Measurements from ENCODE around the gene PPEF1. TPM values are rescaled to one million over a fixed set of nuclear protein-coding genes. Genes with fewer than 3 reads are reported as not detected.

Gene PPEF1
- 1.0 and 1.2 TPM in 2 replicates for total RNA-seq
- 0.03 TPM for polyA plus RNA-seq (2012)

GRCh38 chrX:18707426-18708049 lies at the start of gene PPEF1:
Gene PPEF1 (plus strand): TSS chrX:18707645. CDS start chrX:18707781, 136 bp downstream.
- DNase-seq (ENCODE audit: low read depth): no peak

- no peak for DNase-seq (ENCODE audit: low read depth)
These were observed 46.2 kb upstream of the PPEF1 start for GRCh38 chrX:18661273-18661672.

DNA sequence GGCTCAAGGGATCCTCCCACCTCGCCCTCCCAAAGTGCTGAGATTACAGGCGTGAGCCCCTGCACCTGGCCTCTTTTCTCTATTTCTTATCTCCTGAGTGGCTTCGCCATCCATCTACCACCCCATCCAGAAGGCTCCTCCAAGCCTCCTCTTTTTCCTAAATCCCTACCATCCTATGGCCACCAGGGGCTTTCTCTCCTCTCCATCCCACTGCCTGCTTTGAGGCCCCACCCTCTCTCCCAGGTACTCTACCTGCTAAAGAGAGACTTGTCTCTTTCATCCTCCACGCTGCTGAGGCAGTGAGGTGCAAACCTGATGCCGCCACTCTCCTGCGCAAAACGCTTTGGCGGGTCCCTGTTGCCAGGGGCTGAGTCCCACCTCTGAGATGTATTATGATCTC lies 42.5 kb upstream of the PPEF1 start:
- DNase-seq (ENCODE audit: low read depth): no peak

GRCh38 chrX:18666614-18667013 lies 40.8 kb upstream of the PPEF1 start:
- no peak for DNase-seq (ENCODE audit: low read depth)

GRCh38 chrX:18668071-18668835 lies 39.2 kb upstream of the PPEF1 start:
- DNase-seq (ENCODE audit: low read depth): peak; percentile 15

DNA sequence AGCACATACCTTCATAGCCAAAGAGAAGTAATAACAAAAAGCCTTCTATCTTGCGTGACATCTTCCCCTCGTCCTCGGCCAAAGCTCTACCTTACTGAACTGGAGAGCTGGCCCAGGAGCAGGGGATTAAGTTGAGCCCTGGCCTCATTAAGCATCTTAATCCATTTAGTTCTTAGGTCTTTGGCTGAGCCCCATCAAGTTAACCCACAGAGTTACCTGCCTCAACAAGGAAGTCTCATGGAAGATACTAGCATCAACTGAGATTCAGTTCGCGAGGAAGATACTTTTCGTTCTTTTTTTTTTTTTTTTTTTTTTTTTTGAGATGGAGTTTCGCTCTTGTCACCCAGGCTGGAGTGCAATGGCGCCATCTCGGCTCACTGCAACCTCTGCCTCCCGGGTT lies 35.4 kb upstream of the PPEF1 start, which contains the start of gene RS1:
RS1 (minus strand) TSS at position 101 of the 400 bp plus-strand sequence; CDS start at position 61, 40 bp downstream.
- DNase-seq (ENCODE audit: low read depth): no peak

GRCh38 chrX:18674417-18674787 lies 33.0 kb upstream of the PPEF1 start:
- no peak for DNase-seq (ENCODE audit: low read depth)

DNA sequence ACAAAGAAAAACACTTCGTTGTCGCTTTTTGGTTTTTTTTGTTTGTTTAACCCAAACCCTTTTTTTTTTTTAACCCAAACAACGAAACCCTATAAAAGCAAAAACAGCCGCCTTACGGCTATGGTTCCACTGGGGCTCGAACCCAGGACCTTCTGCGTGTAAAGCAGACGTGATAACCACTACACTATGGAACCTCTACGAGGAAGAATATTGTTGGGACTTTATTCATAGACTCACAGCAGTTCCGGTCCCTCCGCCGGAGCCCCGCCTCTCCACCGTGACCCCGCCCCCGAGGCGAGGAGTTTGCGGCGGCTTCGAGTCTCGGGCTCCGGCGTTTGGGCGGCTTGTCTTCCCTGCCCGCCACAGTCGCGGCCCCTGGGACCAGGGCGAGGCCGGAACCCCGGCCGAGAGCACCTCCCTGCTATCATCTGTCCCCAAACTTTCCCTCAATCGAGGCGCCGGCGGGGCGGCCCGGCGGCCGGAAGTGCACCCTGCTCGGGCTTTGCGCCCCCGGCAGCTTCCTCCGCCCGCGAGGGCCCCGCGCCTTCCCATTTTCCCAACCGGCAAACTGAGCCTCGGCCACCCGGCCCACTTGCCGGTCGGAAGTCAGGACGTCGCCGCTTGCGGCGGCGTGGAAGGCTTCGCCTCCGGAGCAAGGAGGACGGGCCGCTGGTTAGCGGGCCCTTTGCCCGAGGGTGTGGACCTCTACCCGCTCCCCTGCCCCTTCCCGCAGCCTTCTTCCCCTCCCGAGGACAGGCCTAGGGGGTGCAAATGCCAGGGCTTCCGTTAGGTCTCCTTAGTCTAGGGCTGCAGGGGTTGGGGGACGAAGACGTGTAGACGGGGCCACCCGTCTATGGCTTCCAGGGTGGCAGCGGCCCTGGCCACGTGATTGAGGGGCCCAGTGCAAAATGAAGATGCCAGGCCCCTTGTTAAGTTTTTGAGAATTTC lies 32.4 kb upstream of the PPEF1 start:
- DNase-seq (ENCODE audit: low read depth): peak; percentile 69

- no peak for DNase-seq (ENCODE audit: low read depth)
These were observed 31.4 kb upstream of the PPEF1 start for GRCh38 chrX:18676050-18676449.

GRCh38 chrX:18676470-18676869 lies 31.0 kb upstream of the PPEF1 start:
- DNase-seq (ENCODE audit: low read depth): peak; percentile 40

DNA sequence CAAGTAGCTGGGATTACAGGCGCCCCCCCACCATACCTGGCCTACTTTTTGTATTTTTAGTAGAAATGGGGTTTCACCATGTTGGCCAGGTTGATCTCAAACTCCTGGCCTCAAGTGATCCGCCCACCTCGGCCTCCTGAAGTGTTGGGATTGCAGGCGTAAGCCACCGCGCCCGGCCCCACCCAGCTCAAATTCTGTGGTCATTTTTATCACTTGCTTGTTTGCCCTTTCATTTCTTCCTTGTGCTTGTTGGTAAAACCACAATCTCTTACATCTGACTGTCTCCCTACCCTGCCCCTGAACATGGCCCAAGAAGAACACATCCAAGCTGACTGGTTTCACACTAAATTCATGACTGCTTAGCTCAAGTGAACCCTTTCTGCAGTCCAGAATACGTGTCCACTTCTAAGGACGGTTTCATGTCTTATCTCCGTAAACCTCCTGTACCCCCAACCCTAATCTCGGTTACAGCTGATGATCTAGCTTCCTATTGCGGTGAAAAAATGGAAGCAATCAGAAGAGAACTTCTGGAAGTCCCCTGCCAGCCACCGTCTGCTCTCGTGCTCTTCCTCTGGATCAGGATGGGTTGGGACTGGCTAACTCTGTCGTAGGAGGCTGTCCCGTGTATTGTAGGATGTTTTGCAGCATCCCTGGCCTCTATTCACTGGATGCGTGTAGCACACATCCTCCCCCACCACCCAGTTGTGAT lies 30.1 kb upstream of the PPEF1 start:
- DNase-seq (ENCODE audit: low read depth): no peak

DNA sequence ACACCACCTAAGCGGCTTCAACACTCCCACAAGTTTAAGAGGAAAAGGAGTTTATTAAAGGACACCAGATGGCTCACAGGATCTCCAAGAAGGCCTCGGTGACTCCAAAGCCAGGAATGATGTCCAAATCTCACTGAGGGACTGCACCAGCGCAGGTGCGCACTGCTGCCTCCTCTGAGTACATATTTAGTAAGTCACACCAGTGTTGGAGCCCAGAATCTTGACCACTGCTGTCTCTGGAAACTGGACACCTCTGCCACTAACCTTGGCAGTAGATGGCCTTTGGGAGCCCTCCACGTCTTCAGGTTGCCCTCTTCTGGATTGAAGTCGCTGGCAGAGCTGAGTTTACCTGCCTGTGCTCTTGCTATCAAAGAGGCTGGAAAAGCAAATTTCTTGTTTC lies 25.4 kb upstream of the PPEF1 start:
- DNase-seq (ENCODE audit: low read depth): no peak

DNA sequence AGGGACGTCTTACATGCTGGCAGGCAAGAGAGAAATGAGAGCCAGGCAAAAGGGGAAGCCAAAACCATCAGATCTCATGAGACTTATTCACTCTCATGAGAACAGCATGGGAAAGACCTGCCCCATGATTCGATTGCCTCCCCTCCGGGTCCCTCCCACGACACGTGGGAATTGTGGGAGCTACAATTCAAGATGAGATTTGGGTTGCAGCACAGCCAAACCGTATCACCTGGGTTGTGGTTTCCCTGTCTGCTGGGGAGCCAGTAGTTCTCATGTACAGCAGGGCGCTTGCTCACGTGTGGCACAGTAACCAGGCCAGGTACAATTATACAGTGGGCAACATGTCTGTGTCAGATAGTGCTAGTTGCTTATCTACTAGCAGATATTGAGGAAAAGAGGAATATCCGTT lies 24.5 kb upstream of the PPEF1 start:
- no peak for DNase-seq (ENCODE audit: low read depth)

DNA sequence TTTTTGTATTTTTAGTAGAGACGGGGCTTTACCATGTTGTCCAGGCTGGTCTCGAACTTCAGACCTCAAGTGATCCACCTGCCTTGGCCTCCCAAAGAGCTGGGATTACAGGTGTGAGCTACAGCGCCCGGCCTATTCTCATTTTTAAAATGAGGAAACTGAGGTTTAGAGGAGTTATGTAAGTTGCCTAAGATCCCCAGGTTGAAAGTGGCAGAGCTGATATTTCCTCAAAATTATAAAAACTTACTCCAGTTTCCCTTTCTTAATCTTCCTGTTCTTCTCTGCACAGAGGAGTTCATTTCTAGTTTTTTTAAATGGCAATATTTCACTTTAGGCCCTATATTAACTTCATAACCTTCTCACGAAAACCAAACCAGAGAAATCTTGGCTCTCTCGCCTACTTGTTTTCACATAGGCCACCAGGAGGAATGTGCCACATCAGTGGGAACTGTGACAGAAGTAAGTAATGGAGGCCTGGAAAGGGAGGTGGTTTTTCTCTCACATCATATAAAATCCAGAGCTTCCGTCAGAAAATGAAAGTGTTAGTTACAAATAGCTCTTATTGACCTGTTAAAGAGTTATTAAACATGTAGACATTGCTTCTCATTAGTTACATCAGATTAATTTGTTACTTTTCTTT lies 19.5 kb upstream of the PPEF1 start:
- DNase-seq (ENCODE audit: low read depth): no peak

- DNase-seq (ENCODE audit: low read depth): no peak
These were observed 16.0 kb upstream of the PPEF1 start for GRCh38 chrX:18691431-18691830.

GRCh38 chrX:18692541-18692940 lies 14.9 kb upstream of the PPEF1 start:
- DNase-seq (ENCODE audit: low read depth): no peak

GRCh38 chrX:18696653-18697052 lies 10.8 kb upstream of the PPEF1 start:
- DNase-seq (ENCODE audit: low read depth): no peak

DNA sequence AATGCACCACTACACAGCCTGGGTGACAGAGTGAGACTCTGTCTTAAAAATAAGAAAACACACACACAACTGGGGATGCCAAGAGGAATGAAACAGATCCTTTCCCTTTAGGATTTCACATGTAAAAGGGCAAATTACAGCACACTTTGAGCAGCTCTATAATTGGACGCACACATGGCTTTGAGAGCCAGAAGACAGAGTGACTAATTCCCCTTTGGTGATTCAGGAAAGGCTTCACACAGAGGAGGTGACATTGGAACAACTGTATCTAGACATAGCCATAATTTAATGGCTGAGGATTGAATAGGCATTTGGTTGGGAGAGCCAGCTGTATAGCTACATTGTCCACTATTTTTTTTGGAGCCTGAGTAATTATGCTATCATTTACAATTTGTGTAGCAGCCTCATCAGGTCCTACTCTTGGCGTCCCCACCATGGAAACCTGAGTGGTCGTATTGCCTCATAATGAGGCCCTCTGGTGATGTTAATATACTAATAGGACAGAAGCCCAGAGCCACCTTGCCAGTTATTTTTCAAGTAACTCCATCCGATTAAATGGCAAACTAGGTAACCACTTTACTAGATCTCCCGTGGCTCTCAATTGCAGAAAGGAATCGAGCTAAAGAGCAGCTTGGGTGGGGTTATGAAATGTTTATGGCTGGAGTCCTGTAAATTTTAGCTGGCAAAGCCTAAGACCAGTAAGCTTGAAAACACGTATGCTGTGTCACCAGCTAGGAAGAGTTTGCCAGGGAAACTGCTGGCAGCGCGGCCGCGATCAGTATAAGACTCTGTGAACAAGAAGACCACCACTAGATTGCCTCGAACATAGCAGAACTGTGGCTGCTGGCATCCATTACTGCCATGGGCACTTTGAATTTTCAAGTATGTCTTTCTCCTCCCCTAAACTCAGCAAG lies 8.5 kb upstream of the PPEF1 start:
- DNase-seq (ENCODE audit: low read depth): peak; percentile 18

DNA sequence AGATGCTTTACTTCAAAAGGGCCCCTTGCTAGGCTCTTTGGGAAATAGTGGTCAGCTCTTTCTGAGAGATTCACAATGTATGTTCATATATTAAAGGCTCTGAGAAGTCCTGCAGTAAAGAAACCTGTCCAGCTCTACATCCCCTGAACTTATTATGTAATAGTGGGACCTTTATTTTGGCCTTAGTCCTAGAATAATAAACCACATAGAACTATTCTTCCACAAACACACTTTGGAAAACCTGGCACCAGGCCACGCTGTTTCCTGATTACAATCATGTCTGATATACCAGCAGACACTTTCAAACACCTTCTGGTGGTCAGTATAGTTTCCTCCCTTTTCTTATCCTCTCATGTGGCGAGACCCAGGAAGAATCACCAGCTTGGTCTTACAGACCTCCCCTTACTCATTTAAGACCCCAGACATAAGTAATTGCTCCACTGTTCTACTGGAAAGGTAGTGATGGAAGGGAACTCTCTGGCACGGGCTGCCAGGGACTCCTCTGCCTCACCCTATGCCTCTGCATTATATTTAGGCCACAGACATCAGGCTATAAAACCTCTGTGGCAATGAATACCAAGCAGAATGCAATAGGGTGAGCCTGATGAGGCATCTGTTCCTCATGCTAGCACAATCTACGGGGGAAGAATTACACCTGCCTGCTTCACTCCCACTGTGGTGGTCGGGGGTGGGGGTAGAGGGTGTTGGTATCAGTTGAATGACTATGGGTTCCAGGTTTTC lies 5.7 kb upstream of the PPEF1 start:
- DNase-seq (ENCODE audit: low read depth): peak; percentile 51
